ENCODE data around the gene GRIP1. TPM values are rescaled to one million over a fixed set of nuclear protein-coding genes. Genes with fewer than 3 reads are reported as not detected.

The GRIP1 gene
- total and polyA plus RNA-seq, 2 of the 4 experiments (the other 2 are of a cell fraction), result under 0.01 to 0.07 TPM

DNA sequence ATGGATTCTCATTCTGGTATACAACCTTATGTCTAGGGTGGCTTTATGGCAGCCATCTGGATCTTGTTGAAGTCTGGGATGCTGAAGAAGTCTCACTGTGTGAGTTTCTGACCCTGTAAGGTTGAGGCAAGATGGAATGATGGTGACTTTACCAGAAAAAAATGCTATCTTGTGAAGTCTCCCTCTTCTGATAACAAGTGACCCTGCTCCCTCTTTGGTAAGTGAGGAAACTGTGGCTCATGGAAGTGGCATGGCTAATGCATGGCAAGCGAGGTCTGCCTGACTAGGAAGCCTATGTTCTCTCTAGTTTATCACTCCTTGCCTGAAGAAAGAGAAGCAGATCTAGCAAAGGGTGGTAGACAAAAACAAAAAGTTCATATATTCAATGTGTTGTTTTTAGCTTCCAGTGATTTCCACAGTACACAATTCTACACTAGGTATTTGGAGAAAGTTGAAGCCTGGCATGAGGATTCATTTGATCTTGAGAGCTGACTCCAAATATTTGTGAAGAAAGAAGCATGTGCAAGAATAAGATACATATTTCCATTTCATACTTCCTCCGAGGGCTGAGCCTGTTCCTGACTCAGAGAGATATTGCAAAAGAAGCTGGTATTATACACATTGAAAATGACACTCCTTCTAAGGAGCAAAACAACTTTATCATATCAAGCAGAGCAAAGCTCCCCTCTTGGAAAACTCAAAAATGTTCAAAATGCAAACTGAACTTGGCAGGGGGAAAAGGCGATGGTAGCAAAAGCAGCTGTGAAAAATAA is 313.0 kb downstream of the GRIP1 start:
- Histone ChIP-seq H4K20me1 (ENCODE audit: insufficient read depth, low read length) (no peaks in the 10 kb centered on the region), H3K14ac (replicated peaks; ENCODE audit: low read depth, low read length) (no peak overlapping the region), H3K56ac (ENCODE audit: extremely low read depth, insufficient read depth, low read length) (no peak overlapping the region), H2BK20ac (ENCODE audit: low read depth, low read length) (no peak overlapping the region), H3K23ac (ENCODE audit: low read depth, low read length) (no peak overlapping the region), H3K27me3 (ENCODE audit: control insufficient read depth, insufficient read depth, low read length) (peaks cover 5% of the 10 kb centered on the region), H3K4me1 (ENCODE audit: control insufficient read depth, insufficient read depth, low read length) (peaks cover 2% of the 10 kb centered on the region; the same call in 1 of the 2 replicates), H2BK15ac (ENCODE audit: low read depth, low read length) (no peak overlapping the region), H3K9me1 (ENCODE audit: insufficient read depth, low read length) (no peaks in the 10 kb centered on the region), H3K9ac (ENCODE audit: low read depth, low read length) (no peak overlapping the region), H3K36me3 (ENCODE audit: control insufficient read depth, insufficient read depth, low read length) (no peaks in the 10 kb centered on the region), H3K27ac (ENCODE audit: insufficient read depth, low read length) (no peak overlapping the region), H2BK5ac (ENCODE audit: low read depth, low read length, poor library complexity, severe bottlenecking) (peak overlapping the region; percentile 24), H3K4ac (ENCODE audit: low read depth, low read length) (no peak overlapping the region), H4K8ac (ENCODE audit: low read depth in 2 of 2, low read length in 2 of 2) (no peak overlapping the region), H2BK120ac (ENCODE audit: low read depth, low read length) (no peak overlapping the region), H3K4me2 (ENCODE audit: low read depth, low read length) (peak overlapping the region; percentile 2; the same call in 1 of the 2 replicates), H3K4me3 (ENCODE audit: insufficient read depth, low read depth, low read length) (no peak overlapping the region), H3K79me1 (ENCODE audit: low read depth in 1 of 2, low read length in 2 of 2) (no peaks in the 10 kb centered on the region), H3K9me3 (ENCODE audit: control insufficient read depth, insufficient read depth, low read length) (no peaks in the 10 kb centered on the region), H3K18ac (ENCODE audit: low read depth, low read length) (no peak overlapping the region), H2AK5ac (ENCODE audit: low read depth, low read length) (no peak overlapping the region), H2AFZ (replicated peaks; ENCODE audit: low read length, poor library complexity) (no peak overlapping the region), H4K5ac (ENCODE audit: low read depth, low read length) (no peak overlapping the region), H4K91ac (ENCODE audit: insufficient read depth, low read depth, low read length) (no peak overlapping the region), H2AK9ac (replicated peaks; ENCODE audit: low read depth, low read length, poor library complexity) (no peak overlapping the region)
- POLR2A ChIA-PET (ENCODE audit: unreplicated experiment), result no interaction called here
- DNase-seq (peak; percentile 25), ATAC-seq (ENCODE audit: low read depth) (peak; percentile 89)
- WGBS, 2 experiments (ENCODE audit: extremely low coverage in 2 of 2, insufficient read length in 1 of 2), result no CpG with 5 or more reads among the region's 3 CpGs
- TF ChIP-seq, protein P1, sequence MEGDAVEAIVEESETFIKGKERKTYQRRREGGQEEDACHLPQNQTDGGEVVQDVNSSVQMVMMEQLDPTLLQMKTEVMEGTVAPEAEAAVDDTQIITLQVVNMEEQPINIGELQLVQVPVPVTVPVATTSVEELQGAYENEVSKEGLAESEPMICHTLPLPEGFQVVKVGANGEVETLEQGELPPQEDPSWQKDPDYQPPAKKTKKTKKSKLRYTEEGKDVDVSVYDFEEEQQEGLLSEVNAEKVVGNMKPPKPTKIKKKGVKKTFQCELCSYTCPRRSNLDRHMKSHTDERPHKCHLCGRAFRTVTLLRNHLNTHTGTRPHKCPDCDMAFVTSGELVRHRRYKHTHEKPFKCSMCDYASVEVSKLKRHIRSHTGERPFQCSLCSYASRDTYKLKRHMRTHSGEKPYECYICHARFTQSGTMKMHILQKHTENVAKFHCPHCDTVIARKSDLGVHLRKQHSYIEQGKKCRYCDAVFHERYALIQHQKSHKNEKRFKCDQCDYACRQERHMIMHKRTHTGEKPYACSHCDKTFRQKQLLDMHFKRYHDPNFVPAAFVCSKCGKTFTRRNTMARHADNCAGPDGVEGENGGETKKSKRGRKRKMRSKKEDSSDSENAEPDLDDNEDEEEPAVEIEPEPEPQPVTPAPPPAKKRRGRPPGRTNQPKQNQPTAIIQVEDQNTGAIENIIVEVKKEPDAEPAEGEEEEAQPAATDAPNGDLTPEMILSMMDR (conservative IDR thresholded peaks at IDR 0.05; ENCODE audit: low read depth, low read length), result no peak
- peak; percentile 56; the same call in 1 of the 2 replicates for TF ChIP-seq CEBPB (IDR thresholded peaks at IDR 0.05; ENCODE audit: low read depth, low read length)
- dilution Hi-C loops (cut with HindIII; ENCODE audit: low sequenced_read_pairs, unreplicated experiment) (no loop called here), intact Hi-C loops (cut with micrococcal nuclease) (no loop called here), in situ Hi-C loops (cut with MboI; ENCODE audit: low sequenced_read_pairs) (no loop called here)
- no TSS peak for BruUV-seq (replicated peaks)
- CTCF ChIA-PET, result interaction anchor here (1.2 kb wide), 1 partner anchor 18 kb away, joined by 3 read pairs; no protein-coding TSS in a partner anchor
